ENCODE results near the gene PTRHD1.

DNA sequence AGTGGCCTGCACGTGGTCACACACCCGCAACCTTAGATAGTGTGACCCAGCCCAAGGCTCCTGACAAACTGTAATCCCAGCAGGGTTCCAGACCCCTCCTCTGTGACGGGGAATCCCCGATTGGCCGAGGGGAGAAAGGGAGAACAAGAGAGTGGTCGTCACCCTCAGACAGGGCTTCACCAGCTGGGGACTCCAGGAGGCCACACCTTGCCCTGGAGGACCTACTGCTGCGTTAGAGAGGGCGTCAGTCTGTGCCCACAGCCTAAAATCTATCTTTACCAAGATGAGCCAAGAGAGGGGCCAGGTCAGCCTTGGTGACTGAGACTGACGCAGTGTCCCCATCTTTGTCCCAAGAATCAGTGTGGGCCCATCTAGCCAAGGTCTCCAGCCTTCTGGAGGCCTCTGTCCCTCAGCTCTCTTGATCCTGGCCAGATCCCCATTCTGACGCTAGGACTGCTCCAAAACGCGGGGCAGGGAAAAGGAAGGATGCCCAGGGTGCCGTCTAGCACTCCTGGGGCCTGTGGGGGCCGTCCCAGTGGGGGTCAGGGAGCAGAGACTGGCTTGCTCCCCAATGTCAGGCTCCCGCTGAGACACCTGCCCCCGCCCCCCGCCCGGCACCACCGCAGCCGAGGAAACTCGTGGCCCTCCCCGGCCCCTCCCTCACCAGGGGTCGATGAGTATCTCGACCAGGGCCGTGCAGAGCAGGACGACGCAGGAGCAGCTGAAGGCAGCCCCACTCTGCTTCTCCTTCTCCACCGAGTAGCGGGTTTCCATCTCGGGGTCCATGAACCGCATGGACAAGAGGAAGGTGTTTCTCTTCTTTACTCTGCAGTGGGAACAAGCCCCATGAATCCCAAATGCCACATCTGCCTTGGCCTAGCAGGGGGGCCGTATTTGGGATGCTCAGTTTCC, 40.9 kb upstream of the PTRHD1 start:
- TF ChIP-seq CTCF (IDR thresholded peaks at IDR 0.05), result no peak
- no peak for TF ChIP-seq POLR2A (IDR thresholded peaks at IDR 0.05)
